Measurements from ENCODE around the gene CAD. TPM values are rescaled to one million over a fixed set of nuclear protein-coding genes. Genes with fewer than 3 reads are reported as not detected.

CAD gene
- total and polyA plus RNA-seq, 9 of the 15 experiments (the other 6 are each of a cell fraction or from before 2014, with no cell fraction given): 7.5 to 126 (median 33.7) TPM

DNA sequence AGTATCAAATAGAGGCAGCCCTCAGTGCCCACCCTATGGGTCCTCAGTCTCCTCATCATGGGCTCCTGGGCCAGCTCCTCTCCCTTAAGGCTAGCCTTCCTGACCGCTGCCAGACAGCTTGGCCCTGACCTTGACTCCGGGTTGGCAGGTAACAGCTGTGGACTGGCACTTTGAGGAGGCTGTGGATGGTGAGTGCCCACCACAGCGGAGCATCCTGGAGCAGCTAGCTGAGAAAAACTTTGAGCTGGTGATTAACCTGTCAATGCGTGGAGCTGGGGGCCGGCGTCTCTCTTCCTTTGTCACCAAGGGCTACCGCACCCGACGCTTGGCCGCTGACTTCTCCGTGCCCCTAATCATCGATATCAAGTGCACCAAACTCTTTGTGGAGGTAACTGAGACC, 19.0 kb downstream of the CAD start:
- peaks cover 98% of the 10 kb centered on the region for H3K36me3 ChIP-seq (ENCODE audit: control insufficient read depth, insufficient read depth, low read length)
- ATAC-seq (no peak), DNase-seq (ENCODE audit: extremely low read depth in 1 of 4, low spot score in 3 of 4) (no peak), FAIRE-seq (no peak)
- H3K9me1 ChIP-seq (ENCODE audit: control insufficient read depth, insufficient read depth, low read length): no peaks in the 10 kb centered on the region
- H2AFZ ChIP-seq (ENCODE audit: low read depth, low read length): no peak overlapping the region
- in situ Hi-C loops (cut with MboI): loop anchor here (5.0 kb wide), 1 partner anchor 51 kb away; no protein-coding TSS in a partner anchor
- no peak overlapping the region for H3K9ac ChIP-seq (ENCODE audit: insufficient read depth in 1 of 2, low read depth in 2 of 2, low read length in 2 of 2)
- H3K9me3 ChIP-seq (replicated peaks; ENCODE audit: control insufficient read depth, insufficient read depth, low read depth, low read length): no peaks in the 10 kb centered on the region
- no peak overlapping the region for H3K27ac ChIP-seq (ENCODE audit: extremely low read depth, low read depth, low read length)
- intact Hi-C loops (cut with micrococcal nuclease): no loop called here
- 94% methylated on average over 11 of the region's 12 CpGs for WGBS (ENCODE audit: insufficient coverage, low coverage, missing lambda C conversion rate)
- H3K4me1 ChIP-seq (replicated peaks in 1 of 2; ENCODE audit: control insufficient read depth in 2 of 2, insufficient read depth in 2 of 2, low read length in 2 of 2): peaks cover 0 to under 1% of the 10 kb centered on the region in 2 experiments; a peak in 1 of 5 replicates
- TF ChIP-seq, protein P1, sequence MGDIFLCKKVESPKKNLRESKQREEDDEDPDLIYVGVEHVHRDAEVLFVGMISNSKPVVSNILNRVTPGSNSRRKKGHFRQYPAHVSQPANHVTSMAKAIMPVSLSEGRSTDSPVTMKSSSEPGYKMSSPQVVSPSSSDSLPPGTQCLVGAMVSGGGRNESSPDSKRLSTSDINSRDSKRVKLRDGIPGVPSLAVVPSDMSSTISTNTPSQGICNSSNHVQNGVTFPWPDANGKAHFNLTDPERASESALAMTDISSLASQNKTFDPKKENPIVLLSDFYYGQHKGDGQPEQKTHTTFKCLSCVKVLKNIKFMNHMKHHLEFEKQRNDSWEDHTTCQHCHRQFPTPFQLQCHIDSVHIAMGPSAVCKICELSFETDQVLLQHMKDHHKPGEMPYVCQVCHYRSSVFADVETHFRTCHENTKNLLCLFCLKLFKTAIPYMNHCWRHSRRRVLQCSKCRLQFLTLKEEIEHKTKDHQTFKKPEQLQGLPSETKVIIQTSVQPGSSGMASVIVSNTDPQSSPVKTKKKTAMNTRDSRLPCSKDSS (IDR thresholded peaks at IDR 0.05; ENCODE audit: low read depth, partially characterized antibody): no peak
- TF ChIP-seq HNRNPLL (IDR thresholded peaks at IDR 0.05; ENCODE audit: low read depth, low read length, poor library complexity, severe bottlenecking): no peak
- TF ChIP-seq NFRKB (IDR thresholded peaks at IDR 0.05; ENCODE audit: low read depth): no peak
- no peak for TF ChIP-seq MTA3 (IDR thresholded peaks at IDR 0.05; ENCODE audit: borderline replicate concordance)
- no peak for TF ChIP-seq ZNF41 (CRISPR knock-in tag; conservative IDR thresholded peaks at IDR 0.05)
- TF ChIP-seq CHD2 (IDR thresholded peaks at IDR 0.05; ENCODE audit: low read depth, low read length): no peak
- TF ChIP-seq KLF16 (IDR thresholded peaks at IDR 0.05): no peak
- TF ChIP-seq SMAD2 (IDR thresholded peaks at IDR 0.05; ENCODE audit: low read depth, low read length): no peak
- no peak for TF ChIP-seq NR2F6 (CRISPR knock-in tag; IDR thresholded peaks at IDR 0.05)
- POLR2A ChIA-PET: interaction anchor here (0.6 to 1.1 kb wide), 7 partner anchors 13 to 180 kb away, joined by 3 to 5 read pairs (median 3); partner anchors contain the start of genes CAD and MPV17
- no peaks in the 10 kb centered on the region for H4K20me1 ChIP-seq (replicated peaks; ENCODE audit: control insufficient read depth, insufficient read depth, low read length)
- CTCF ChIA-PET (ENCODE audit: low intra/inter-chr PET ratio): interaction anchor here (0.6 kb wide), 1 partner anchor 132 kb away, joined by 3 read pairs; no protein-coding TSS in a partner anchor
- no peaks in the 10 kb centered on the region for H3K79me2 ChIP-seq (ENCODE audit: control insufficient read depth, insufficient read depth, low read length)
- BruUV-seq (replicated peaks): no TSS peak
- no peak overlapping the region for H3K4me2 ChIP-seq (ENCODE audit: insufficient read depth, low read length)
- no peak overlapping the region for H3K4me3 ChIP-seq
- H3K27me3 ChIP-seq (ENCODE audit: control insufficient read depth in 2 of 2, insufficient read depth in 2 of 2, low read length in 2 of 2): no peaks in the 10 kb centered on the region
